Measurements from ENCODE around the gene MRPL16. TPM values are rescaled to one million over a fixed set of nuclear protein-coding genes. Genes with fewer than 3 reads are reported as not detected.
A peak's percentile ranks its signal among the peaks of the same experiment; 100 is the strongest.

MRPL16 gene
- total and polyA plus RNA-seq, 12 donors, result 47.5 to 143 (median 74.1) TPM

- 54 to 65% (median 61%) methylated on average over 5 of the region's 5 CpGs for WGBS, 4 donors
- TF ChIP-seq, protein P1, sequence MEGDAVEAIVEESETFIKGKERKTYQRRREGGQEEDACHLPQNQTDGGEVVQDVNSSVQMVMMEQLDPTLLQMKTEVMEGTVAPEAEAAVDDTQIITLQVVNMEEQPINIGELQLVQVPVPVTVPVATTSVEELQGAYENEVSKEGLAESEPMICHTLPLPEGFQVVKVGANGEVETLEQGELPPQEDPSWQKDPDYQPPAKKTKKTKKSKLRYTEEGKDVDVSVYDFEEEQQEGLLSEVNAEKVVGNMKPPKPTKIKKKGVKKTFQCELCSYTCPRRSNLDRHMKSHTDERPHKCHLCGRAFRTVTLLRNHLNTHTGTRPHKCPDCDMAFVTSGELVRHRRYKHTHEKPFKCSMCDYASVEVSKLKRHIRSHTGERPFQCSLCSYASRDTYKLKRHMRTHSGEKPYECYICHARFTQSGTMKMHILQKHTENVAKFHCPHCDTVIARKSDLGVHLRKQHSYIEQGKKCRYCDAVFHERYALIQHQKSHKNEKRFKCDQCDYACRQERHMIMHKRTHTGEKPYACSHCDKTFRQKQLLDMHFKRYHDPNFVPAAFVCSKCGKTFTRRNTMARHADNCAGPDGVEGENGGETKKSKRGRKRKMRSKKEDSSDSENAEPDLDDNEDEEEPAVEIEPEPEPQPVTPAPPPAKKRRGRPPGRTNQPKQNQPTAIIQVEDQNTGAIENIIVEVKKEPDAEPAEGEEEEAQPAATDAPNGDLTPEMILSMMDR (IDR thresholded peaks at IDR 0.05), result no peak
- no peak for TF ChIP-seq POLR2A (IDR thresholded peaks at IDR 0.05)
- Histone ChIP-seq H3K4me3 (no peak overlapping the region), H3K4me1 (replicated peaks in 1 of 2) (no peaks in the 10 kb centered on the region), H3K9me3 (replicated peaks in 1 of 3) (no peaks in the 10 kb centered on the region), H3K36me3 (replicated peaks in 1 of 2) (no peaks in the 10 kb centered on the region), H3K27ac (no peak overlapping the region), H3K27me3 (no peaks in the 10 kb centered on the region)
- DNase-seq, result no peak
- intact Hi-C loops (cut with DNase I), result no loop called here
These were observed 36.0 kb upstream of the MRPL16 start for GRCh38 chr11:59846556-59846955.

- no peaks in the 10 kb centered on the region for H3K27me3 ChIP-seq
- no peaks in the 10 kb centered on the region for H3K36me3 ChIP-seq (replicated peaks in 1 of 2)
- no peak within 1 kb of the TSS for H3K4me3 ChIP-seq
- intact Hi-C loops (cut with DNase I), result no loop called here
- DNase-seq, result no peak
- H3K9me3 ChIP-seq (replicated peaks in 1 of 3), result no peaks in the 10 kb centered on the region
- H3K4me1 ChIP-seq (replicated peaks in 1 of 2), result no peaks in the 10 kb centered on the region
- no peak within 1 kb of the TSS for H3K27ac ChIP-seq
- 72 to 84% (median 80%) methylated on average over 4 of the region's 4 CpGs for WGBS, 4 donors
- TF ChIP-seq POLR2A (IDR thresholded peaks at IDR 0.05), result no peak
- TF ChIP-seq, protein P1 (IDR thresholded peaks at IDR 0.05), result no peak
These were observed 34.8 kb upstream of the MRPL16 start, which contains the start of gene CBLIF for GRCh38 chr11:59845399-59845798. Gene CBLIF (minus strand): TSS chr11:59845499. CDS start chr11:59845453, 46 bp downstream.

DNA sequence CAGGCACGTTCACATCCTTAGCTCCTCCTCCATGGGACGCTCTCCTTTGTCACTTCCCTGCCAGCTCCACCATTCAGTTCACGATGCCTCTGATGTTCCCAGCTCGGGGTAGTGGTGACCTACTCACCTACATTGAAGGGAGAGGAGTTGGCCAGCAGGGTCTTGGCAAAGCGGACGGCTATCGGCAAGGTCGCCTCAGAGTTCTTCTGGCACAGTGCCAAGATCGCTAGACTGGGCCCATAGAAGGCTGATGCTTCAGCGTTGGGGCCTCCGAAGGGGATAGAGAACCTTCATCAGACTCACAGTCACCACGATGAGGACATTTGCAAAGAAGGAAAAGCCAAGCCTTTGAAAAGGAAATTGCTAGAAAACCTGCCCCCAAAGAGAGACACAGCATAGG lies 31.7 kb upstream of the MRPL16 start:
- intact Hi-C loops (cut with DNase I), result no loop called here
- TF ChIP-seq POLR2A (IDR thresholded peaks at IDR 0.05), result no peak
- TF ChIP-seq, protein P1 (IDR thresholded peaks at IDR 0.05), result no peak
- Histone ChIP-seq H3K27me3 (no peaks in the 10 kb centered on the region), H3K27ac (no peak overlapping the region), H3K36me3 (replicated peaks in 1 of 2) (no peaks in the 10 kb centered on the region), H3K4me1 (replicated peaks in 1 of 2) (no peaks in the 10 kb centered on the region), H3K9me3 (replicated peaks in 1 of 3) (no peaks in the 10 kb centered on the region), H3K4me3 (no peak overlapping the region)
- peak in 1 of 7 donors; percentile 16 for DNase-seq
- 59 to 72% (median 61%) methylated on average over 9 to 12 of the region's 12 CpGs for WGBS, 4 donors

DNA sequence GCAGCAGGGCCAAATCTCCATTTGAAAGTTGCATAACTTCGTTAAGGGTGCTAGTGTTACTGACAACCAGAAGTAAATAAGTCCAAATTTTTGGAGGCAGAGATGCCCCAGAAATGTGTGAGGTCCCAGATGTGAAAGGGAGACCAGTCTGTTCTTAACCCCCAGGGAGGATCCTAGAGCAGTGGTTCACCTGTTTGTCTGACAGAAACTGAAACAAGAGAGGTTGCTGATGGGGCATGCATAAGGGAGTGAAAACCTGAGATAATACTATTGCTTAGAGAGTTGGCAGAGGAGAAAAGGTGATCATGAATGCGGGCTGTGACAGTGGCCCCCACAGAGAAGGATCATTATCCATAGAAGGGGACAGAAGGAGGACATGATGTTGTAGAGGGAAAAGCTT lies 30.9 kb upstream of the MRPL16 start:
- Histone ChIP-seq H3K27ac (no peak overlapping the region), H3K4me1 (replicated peaks in 1 of 2) (no peaks in the 10 kb centered on the region), H3K27me3 (no peaks in the 10 kb centered on the region), H3K36me3 (replicated peaks in 1 of 2) (no peaks in the 10 kb centered on the region), H3K4me3 (no peak overlapping the region), H3K9me3 (replicated peaks in 1 of 3) (no peaks in the 10 kb centered on the region)
- 81 to 91% (median 88%) methylated on average over 2 of the region's 2 CpGs for WGBS, 4 donors
- intact Hi-C loops (cut with DNase I), result no loop called here
- DNase-seq, result no peak
- TF ChIP-seq POLR2A (IDR thresholded peaks at IDR 0.05), result no peak
- TF ChIP-seq, protein P1 (IDR thresholded peaks at IDR 0.05), result no peak

Measured in adrenal gland (tissue), 12 donors.